Measurements from ENCODE around the gene SCFD2.

Gene SCFD2

GRCh38 chr4:53235547-53235946 lies 130.3 kb downstream of the SCFD2 start:
- H3K36me3 ChIP-seq (ENCODE audit: insufficient read depth, insufficient read length, low read length), result no peaks in the 10 kb centered on the region
- DNase-seq (ENCODE audit: low read depth, low spot score), result no peak
- H3K9me3 ChIP-seq (ENCODE audit: insufficient read depth, low read length), result peaks cover 8% of the 10 kb centered on the region
- H3K4me3 ChIP-seq (ENCODE audit: insufficient read length, low read depth), result no peak overlapping the region
- H3K9ac ChIP-seq (ENCODE audit: insufficient read length, low read depth), result no peak overlapping the region
- H3K27me3 ChIP-seq (ENCODE audit: insufficient read depth, insufficient read length), result no peaks in the 10 kb centered on the region
- TF ChIP-seq ZNF274 (IDR thresholded peaks at IDR 0.05; ENCODE audit: low read depth, low read length), result no peak
- TF ChIP-seq SUZ12 (IDR thresholded peaks at IDR 0.05; ENCODE audit: extremely low read depth, insufficient read depth, insufficient read length), result no peak
- TF ChIP-seq YY1 (IDR thresholded peaks at IDR 0.05; ENCODE audit: insufficient read depth, insufficient read length), result no peak
- no peaks in the 10 kb centered on the region for H3K4me1 ChIP-seq (ENCODE audit: insufficient read depth, insufficient read length)

GRCh38 chr4:53234669-53235068 lies 131.2 kb downstream of the SCFD2 start:
- no peak overlapping the region for H3K4me3 ChIP-seq (ENCODE audit: insufficient read length, low read depth)
- no peak overlapping the region for H3K9ac ChIP-seq (ENCODE audit: insufficient read length, low read depth)
- H3K36me3 ChIP-seq (ENCODE audit: insufficient read depth, insufficient read length, low read length), result no peaks in the 10 kb centered on the region
- TF ChIP-seq SUZ12 (IDR thresholded peaks at IDR 0.05; ENCODE audit: extremely low read depth, insufficient read depth, insufficient read length), result no peak
- TF ChIP-seq YY1 (IDR thresholded peaks at IDR 0.05; ENCODE audit: insufficient read depth, insufficient read length), result no peak
- TF ChIP-seq ZNF274 (IDR thresholded peaks at IDR 0.05; ENCODE audit: low read depth, low read length), result no peak
- peaks cover 2% of the 10 kb centered on the region for H3K9me3 ChIP-seq (ENCODE audit: insufficient read depth, low read length)
- no peaks in the 10 kb centered on the region for H3K4me1 ChIP-seq (ENCODE audit: insufficient read depth, insufficient read length)
- DNase-seq (ENCODE audit: low read depth, low spot score), result no peak
- no peaks in the 10 kb centered on the region for H3K27me3 ChIP-seq (ENCODE audit: insufficient read depth, insufficient read length)

DNA sequence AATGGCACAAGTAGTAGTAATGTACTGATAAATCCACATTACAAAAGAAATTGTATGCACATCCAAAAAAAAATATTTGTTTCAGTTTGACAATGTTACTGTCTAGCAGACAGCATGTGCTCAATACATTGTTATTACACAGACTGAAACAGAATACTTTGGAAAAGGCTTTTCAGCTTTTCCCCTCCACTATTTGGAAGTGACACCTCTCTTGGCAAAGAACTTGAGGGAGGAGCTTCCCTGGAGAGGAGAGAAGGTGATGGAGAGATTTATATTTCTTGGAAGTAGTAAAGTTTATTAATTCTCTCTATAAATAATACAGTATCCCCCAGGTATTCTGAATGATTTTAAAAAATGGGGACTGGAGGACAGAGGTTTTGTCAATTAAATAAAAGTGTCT lies 131.8 kb downstream of the SCFD2 start:
- DNase-seq (ENCODE audit: low read depth, low spot score), result no peak
- no peak overlapping the region for H3K4me3 ChIP-seq (ENCODE audit: insufficient read length, low read depth)
- no peak overlapping the region for H3K9ac ChIP-seq (ENCODE audit: insufficient read length, low read depth)
- no peaks in the 10 kb centered on the region for H3K27me3 ChIP-seq (ENCODE audit: insufficient read depth, insufficient read length)
- H3K4me1 ChIP-seq (ENCODE audit: insufficient read depth, insufficient read length), result no peaks in the 10 kb centered on the region
- TF ChIP-seq SUZ12 (IDR thresholded peaks at IDR 0.05; ENCODE audit: extremely low read depth, insufficient read depth, insufficient read length), result no peak
- no peak for TF ChIP-seq YY1 (IDR thresholded peaks at IDR 0.05; ENCODE audit: insufficient read depth, insufficient read length)
- no peak for TF ChIP-seq ZNF274 (IDR thresholded peaks at IDR 0.05; ENCODE audit: low read depth, low read length)
- H3K36me3 ChIP-seq (ENCODE audit: insufficient read depth, insufficient read length, low read length), result no peaks in the 10 kb centered on the region
- no peaks in the 10 kb centered on the region for H3K9me3 ChIP-seq (ENCODE audit: insufficient read depth, low read length)

DNA sequence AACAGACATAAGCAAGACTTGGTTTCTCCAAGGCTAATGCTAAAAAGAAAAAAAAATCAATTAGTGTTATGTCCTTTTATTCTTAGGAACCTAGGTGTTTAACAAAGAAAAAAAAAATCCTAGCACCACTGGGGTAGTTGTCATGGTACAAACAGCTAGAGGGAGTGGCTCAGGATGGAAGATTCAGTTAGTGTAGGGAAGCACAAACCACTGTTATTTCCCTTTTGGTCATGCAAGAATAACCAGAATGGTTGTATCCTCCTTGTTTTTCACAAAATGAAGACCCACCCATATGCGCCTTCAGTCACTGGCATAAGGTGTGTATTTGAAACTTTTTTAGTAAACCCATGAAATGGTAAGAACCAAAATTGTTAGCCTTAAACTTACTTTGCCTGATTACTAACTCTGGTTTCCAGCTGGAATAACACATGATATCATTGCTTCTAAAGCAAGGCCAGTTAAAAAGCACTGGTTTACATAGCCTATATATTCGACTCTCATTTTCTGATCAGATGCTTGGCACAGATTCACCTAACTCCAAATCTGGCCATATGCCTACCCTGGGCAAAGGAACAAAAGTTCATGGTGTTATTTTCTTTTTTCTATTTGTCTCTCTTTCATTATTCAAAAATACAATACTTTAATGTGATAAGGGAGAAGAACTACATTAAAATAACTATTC lies 132.6 kb downstream of the SCFD2 start:
- Histone ChIP-seq H3K4me1 (ENCODE audit: insufficient read depth, insufficient read length) (no peaks in the 10 kb centered on the region), H3K27me3 (ENCODE audit: insufficient read depth, insufficient read length) (no peaks in the 10 kb centered on the region), H3K4me3 (ENCODE audit: insufficient read length, low read depth) (no peak overlapping the region), H3K9me3 (ENCODE audit: insufficient read depth, low read length) (no peaks in the 10 kb centered on the region), H3K36me3 (ENCODE audit: insufficient read depth, insufficient read length, low read length) (no peaks in the 10 kb centered on the region), H3K9ac (ENCODE audit: insufficient read length, low read depth) (no peak overlapping the region)
- TF ChIP-seq ZNF274 (IDR thresholded peaks at IDR 0.05; ENCODE audit: low read depth, low read length) (no peak), SUZ12 (IDR thresholded peaks at IDR 0.05; ENCODE audit: extremely low read depth, insufficient read depth, insufficient read length) (no peak), YY1 (IDR thresholded peaks at IDR 0.05; ENCODE audit: insufficient read depth, insufficient read length) (no peak)
- DNase-seq (ENCODE audit: low read depth, low spot score), result no peak

GRCh38 chr4:53232371-53232770 lies 133.5 kb downstream of the SCFD2 start:
- DNase-seq (ENCODE audit: low read depth, low spot score), result no peak
- Histone ChIP-seq H3K4me1 (ENCODE audit: insufficient read depth, insufficient read length) (no peaks in the 10 kb centered on the region), H3K27me3 (ENCODE audit: insufficient read depth, insufficient read length) (no peaks in the 10 kb centered on the region), H3K36me3 (ENCODE audit: insufficient read depth, insufficient read length, low read length) (no peaks in the 10 kb centered on the region), H3K9me3 (ENCODE audit: insufficient read depth, low read length) (no peaks in the 10 kb centered on the region), H3K4me3 (ENCODE audit: insufficient read length, low read depth) (no peak overlapping the region), H3K9ac (ENCODE audit: insufficient read length, low read depth) (no peak overlapping the region)
- TF ChIP-seq SUZ12 (IDR thresholded peaks at IDR 0.05; ENCODE audit: extremely low read depth, insufficient read depth, insufficient read length) (no peak), ZNF274 (IDR thresholded peaks at IDR 0.05; ENCODE audit: low read depth, low read length) (no peak), YY1 (IDR thresholded peaks at IDR 0.05; ENCODE audit: insufficient read depth, insufficient read length) (no peak)

GRCh38 chr4:53228036-53228435 lies 137.8 kb downstream of the SCFD2 start:
- Histone ChIP-seq H3K9ac (ENCODE audit: insufficient read length, low read depth) (no peak overlapping the region), H3K4me3 (ENCODE audit: insufficient read length, low read depth) (no peak overlapping the region), H3K36me3 (ENCODE audit: insufficient read depth, insufficient read length, low read length) (no peaks in the 10 kb centered on the region), H3K27me3 (ENCODE audit: insufficient read depth, insufficient read length) (no peaks in the 10 kb centered on the region), H3K9me3 (ENCODE audit: insufficient read depth, low read length) (no peaks in the 10 kb centered on the region), H3K4me1 (ENCODE audit: insufficient read depth, insufficient read length) (no peaks in the 10 kb centered on the region)
- TF ChIP-seq SUZ12 (IDR thresholded peaks at IDR 0.05; ENCODE audit: extremely low read depth, insufficient read depth, insufficient read length), result no peak
- TF ChIP-seq YY1 (IDR thresholded peaks at IDR 0.05; ENCODE audit: insufficient read depth, insufficient read length), result no peak
- TF ChIP-seq ZNF274 (IDR thresholded peaks at IDR 0.05; ENCODE audit: low read depth, low read length), result no peak
- no peak for DNase-seq (ENCODE audit: low read depth, low spot score)

DNA sequence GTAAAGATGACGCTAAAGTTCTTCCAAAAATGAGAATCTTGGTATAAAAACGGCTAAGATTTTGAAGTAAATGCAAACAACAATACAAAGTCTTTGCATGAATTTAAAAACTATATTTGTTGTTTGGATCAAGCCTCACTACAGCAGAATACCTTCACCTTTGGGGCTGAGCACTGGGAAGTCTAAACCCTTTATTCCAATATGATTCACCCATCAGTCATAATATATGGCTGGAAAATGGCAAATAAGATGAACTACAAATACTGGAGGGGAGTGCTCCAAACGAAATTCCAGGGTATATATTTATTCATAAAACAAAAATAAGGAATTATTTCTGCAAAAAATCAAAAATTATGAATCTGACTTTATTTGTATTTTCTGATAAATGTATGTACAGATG lies 138.4 kb downstream of the SCFD2 start:
- DNase-seq (ENCODE audit: low read depth, low spot score), result no peak
- Histone ChIP-seq H3K36me3 (ENCODE audit: insufficient read depth, insufficient read length, low read length) (no peaks in the 10 kb centered on the region), H3K9me3 (ENCODE audit: insufficient read depth, low read length) (no peaks in the 10 kb centered on the region), H3K9ac (ENCODE audit: insufficient read length, low read depth) (no peak overlapping the region), H3K4me3 (ENCODE audit: insufficient read length, low read depth) (no peak overlapping the region), H3K4me1 (ENCODE audit: insufficient read depth, insufficient read length) (no peaks in the 10 kb centered on the region), H3K27me3 (ENCODE audit: insufficient read depth, insufficient read length) (no peaks in the 10 kb centered on the region)
- TF ChIP-seq SUZ12 (IDR thresholded peaks at IDR 0.05; ENCODE audit: extremely low read depth, insufficient read depth, insufficient read length), result no peak
- TF ChIP-seq ZNF274 (IDR thresholded peaks at IDR 0.05; ENCODE audit: low read depth, low read length), result no peak
- TF ChIP-seq YY1 (IDR thresholded peaks at IDR 0.05; ENCODE audit: insufficient read depth, insufficient read length), result no peak
